Transverse colon (tissue), 4 donors: ENCODE results near the gene B4GALT7.
"Not testable (repeated sequence)": the region's sequence is repeated elsewhere in the genome, so short reads cannot be mapped to it uniquely, and the experiment has no call there.

ENCODE experiments used
- EP300 ChIP-seq: sonication (generic); formaldehyde crosslinking; IDR thresholded peaks from one replicate; pipeline ENCODE4 v1.6.1; 2017; ENCODE audit warnings: antibody characterized with exemption, low read depth
- POLR2A ChIP-seq: fragments of 450-650 bp; IDR thresholded peaks from one replicate; pipeline ENCODE4 v1.6.1; 2016; ENCODE audit warnings: antibody characterized with exemption, mild to moderate bottlenecking, moderate library complexity
- POLR2AphosphoS5 ChIP-seq, 3 donors: sonication (generic); formaldehyde crosslinking; IDR thresholded peaks; one replicate each; pipeline ENCODE4 v1.6.1; 2016; ENCODE audit warnings: antibody characterized with exemption in 3 of 3
- TF ChIP-seq, protein P1 (sequence below), 5 experiments: fragments of 200-600 bp in 3 of 5; fragments of 450-650 bp in 2 of 5; sonication (generic) in 3 of 5; IDR thresholded peaks; 1 replicate in 2 of 5; 2 replicates in 3 of 5; pipeline ENCODE4 v1.5.1; 2016 to 2017; ENCODE audit warnings: antibody characterized with exemption in 5 of 5, inconsistent platforms in 3 of 5, mild to moderate bottlenecking in 2 of 5, moderate library complexity in 1 of 5

GRCh38 chr5:177657846-177658245, 57.9 kb downstream of the B4GALT7 start:
- TF ChIP-seq, protein P1, sequence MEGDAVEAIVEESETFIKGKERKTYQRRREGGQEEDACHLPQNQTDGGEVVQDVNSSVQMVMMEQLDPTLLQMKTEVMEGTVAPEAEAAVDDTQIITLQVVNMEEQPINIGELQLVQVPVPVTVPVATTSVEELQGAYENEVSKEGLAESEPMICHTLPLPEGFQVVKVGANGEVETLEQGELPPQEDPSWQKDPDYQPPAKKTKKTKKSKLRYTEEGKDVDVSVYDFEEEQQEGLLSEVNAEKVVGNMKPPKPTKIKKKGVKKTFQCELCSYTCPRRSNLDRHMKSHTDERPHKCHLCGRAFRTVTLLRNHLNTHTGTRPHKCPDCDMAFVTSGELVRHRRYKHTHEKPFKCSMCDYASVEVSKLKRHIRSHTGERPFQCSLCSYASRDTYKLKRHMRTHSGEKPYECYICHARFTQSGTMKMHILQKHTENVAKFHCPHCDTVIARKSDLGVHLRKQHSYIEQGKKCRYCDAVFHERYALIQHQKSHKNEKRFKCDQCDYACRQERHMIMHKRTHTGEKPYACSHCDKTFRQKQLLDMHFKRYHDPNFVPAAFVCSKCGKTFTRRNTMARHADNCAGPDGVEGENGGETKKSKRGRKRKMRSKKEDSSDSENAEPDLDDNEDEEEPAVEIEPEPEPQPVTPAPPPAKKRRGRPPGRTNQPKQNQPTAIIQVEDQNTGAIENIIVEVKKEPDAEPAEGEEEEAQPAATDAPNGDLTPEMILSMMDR (IDR thresholded peaks at IDR 0.05), result not testable (repeated sequence)
- not testable (repeated sequence) for TF ChIP-seq POLR2AphosphoS5 (IDR thresholded peaks at IDR 0.05); EP300; POLR2A
